ENCODE measurements around the gene CTRB1.

- TF ChIP-seq POLR2A (IDR thresholded peaks at IDR 0.05) (no peak), EP300 (IDR thresholded peaks at IDR 0.05) (no peak)
- TF ChIP-seq, protein P1, sequence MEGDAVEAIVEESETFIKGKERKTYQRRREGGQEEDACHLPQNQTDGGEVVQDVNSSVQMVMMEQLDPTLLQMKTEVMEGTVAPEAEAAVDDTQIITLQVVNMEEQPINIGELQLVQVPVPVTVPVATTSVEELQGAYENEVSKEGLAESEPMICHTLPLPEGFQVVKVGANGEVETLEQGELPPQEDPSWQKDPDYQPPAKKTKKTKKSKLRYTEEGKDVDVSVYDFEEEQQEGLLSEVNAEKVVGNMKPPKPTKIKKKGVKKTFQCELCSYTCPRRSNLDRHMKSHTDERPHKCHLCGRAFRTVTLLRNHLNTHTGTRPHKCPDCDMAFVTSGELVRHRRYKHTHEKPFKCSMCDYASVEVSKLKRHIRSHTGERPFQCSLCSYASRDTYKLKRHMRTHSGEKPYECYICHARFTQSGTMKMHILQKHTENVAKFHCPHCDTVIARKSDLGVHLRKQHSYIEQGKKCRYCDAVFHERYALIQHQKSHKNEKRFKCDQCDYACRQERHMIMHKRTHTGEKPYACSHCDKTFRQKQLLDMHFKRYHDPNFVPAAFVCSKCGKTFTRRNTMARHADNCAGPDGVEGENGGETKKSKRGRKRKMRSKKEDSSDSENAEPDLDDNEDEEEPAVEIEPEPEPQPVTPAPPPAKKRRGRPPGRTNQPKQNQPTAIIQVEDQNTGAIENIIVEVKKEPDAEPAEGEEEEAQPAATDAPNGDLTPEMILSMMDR (IDR thresholded peaks at IDR 0.05), result no peak
Observed at GRCh38 chr16:75262800-75263127, 44.0 kb downstream of the CTRB1 start.

Measured in upper lobe of left lung (tissue), 4 donors.